Adrenal gland (tissue), 5 donors: ENCODE results near the gene MCM5.

Source experiments
- CTCF ChIP-seq, 6 experiments: fragments of 450-650 bp in 4 of 6; fragments of 200-600 bp in 2 of 6; sonication (generic) in 1 of 6; IDR thresholded peaks; 1 replicate in 5 of 6; 2 replicates in 1 of 6; pipeline versions ENCODE4 v1.5.1 to v1.8.0; 2016 to 2021; ENCODE audit warnings: antibody characterized with exemption in 6 of 6, mild to moderate bottlenecking in 2 of 6, moderate library complexity in 1 of 6
- POLR2A ChIP-seq, 2 donors: fragments of 450-650 bp; IDR thresholded peaks; one replicate each; pipeline ENCODE4 v1.6.1; 2017; ENCODE audit warnings: antibody characterized with exemption in 2 of 2, mild to moderate bottlenecking in 2 of 2, moderate library complexity in 1 of 2
- donor health status: DM: no; HTN: no; CAD: no.

DNA sequence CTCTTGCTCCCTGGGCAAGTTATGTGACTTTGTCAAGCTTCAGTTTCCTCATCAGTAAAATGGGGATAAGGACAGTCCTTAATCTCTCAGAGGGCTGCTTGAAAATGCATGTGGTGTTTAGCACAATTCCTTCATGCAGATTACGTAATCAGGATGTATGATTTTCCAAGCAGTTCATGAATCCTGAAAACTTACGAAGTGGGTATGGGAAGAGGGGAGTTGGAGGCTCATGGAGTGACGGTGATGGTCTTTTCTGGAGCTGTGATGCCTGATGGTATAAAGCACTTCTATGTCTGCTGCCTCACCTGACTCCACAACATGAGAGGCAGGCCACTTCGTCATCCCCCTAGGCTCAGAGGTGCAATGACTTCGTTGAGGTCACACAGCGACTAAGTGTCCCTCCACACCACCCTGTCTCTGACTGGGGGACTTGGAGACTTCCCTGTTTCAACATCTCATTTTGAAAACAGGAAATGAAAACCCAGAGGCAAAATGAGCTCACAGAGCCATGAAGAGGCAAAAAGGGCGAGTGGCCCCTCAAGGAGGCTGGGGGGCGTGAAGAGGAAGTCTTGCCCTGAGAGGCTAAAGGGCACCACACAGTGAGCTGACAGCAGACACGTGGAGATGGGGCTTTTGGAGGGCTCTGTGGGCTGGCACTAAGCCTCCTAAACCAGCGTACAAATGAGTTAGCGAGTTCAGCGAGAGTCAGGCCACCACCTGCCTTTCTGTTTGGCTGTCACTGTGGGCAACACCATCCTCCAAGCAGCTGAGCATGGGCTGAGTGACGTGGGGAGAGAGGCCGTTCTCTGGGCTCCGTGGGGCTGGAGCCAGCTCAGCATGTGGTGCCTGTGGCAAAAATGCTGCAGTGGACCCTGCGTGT is 10.1 kb downstream of the MCM5 start:
- TF ChIP-seq CTCF (IDR thresholded peaks at IDR 0.05): no peak
- TF ChIP-seq POLR2A (IDR thresholded peaks at IDR 0.05): no peak
